Right kidney (tissue), 9 donors: ENCODE data around the gene CH25H.
"Not testable (repeated sequence)": the region's sequence is repeated elsewhere in the genome, so short reads cannot be mapped to it uniquely, and the experiment has no call there.

Experiments
- DNase-seq: peaks from one replicate; pipeline ENCODE4 v3.0.0-alpha.2; 2016
- long read RNA-seq, 8 donors: transcript quantifications; one replicate each; lab custom pipeline, GENCODE V29; 2026

CH25H gene
- long read RNA-seq, donor 1, partial matches to known transcripts: 0 of 1 reads
- long read RNA-seq, donor 1, other reads (novel, unspliced or antisense): 0 of 1 reads
- long read RNA-seq, donor 2: 0 reads
- long read RNA-seq, donor 3: 0 reads
- long read RNA-seq, donor 4, partial matches to known transcripts: 0 of 1 reads
- long read RNA-seq, donor 4, other reads (novel, unspliced or antisense): 0 of 1 reads
- long read RNA-seq, donor 5, partial matches to known transcripts: 0 of 1 reads
- long read RNA-seq, donor 5, other reads (novel, unspliced or antisense): 0 of 1 reads
- long read RNA-seq, donor 6: 0 reads
- long read RNA-seq, donor 7: 0 reads
- long read RNA-seq, donor 8: 0 reads

- peak; percentile 77 for DNase-seq
Observed at GRCh38 chr10:89207181-89207800, at the start of gene CH25H. CH25H (minus strand) TSS chr10:89207317; CDS start chr10:89207292, 25 bp downstream.

- no peak for DNase-seq
Observed at GRCh38 chr10:89256340-89256739, 49.2 kb upstream of the CH25H start.

GRCh38 chr10:89255793-89256192 is 48.7 kb upstream of the CH25H start:
- DNase-seq: no peak

- DNase-seq: not testable (repeated sequence)
Observed at GRCh38 chr10:89255091-89255579, 48.0 kb upstream of the CH25H start.

- DNase-seq: no peak
Observed at GRCh38 chr10:89252225-89252585, 45.1 kb upstream of the CH25H start.

GRCh38 chr10:89251409-89252224 is 44.5 kb upstream of the CH25H start, which contains the start of gene LIPA:
LIPA (minus strand) TSS chr10:89251775; CDS start chr10:89247648, 4,127 bp downstream.
- peak; percentile 86 for DNase-seq

GRCh38 chr10:89250865-89251408 is 43.8 kb upstream of the CH25H start:
- DNase-seq: no peak

GRCh38 chr10:89248990-89249389 is 41.9 kb upstream of the CH25H start:
- no peak for DNase-seq

GRCh38 chr10:89247623-89248022 is 40.5 kb upstream of the CH25H start:
- DNase-seq: not testable (repeated sequence)

GRCh38 chr10:89245802-89246201 is 38.7 kb upstream of the CH25H start:
- DNase-seq: no peak

- DNase-seq: no peak
Observed at GRCh38 chr10:89242840-89243568, 35.9 kb upstream of the CH25H start.

- DNase-seq: no peak
Observed at GRCh38 chr10:89242345-89242684, 35.2 kb upstream of the CH25H start.

- DNase-seq: no peak
Observed at GRCh38 chr10:89241486-89242344, 34.6 kb upstream of the CH25H start.

GRCh38 chr10:89241026-89241425 is 33.9 kb upstream of the CH25H start:
- no peak for DNase-seq

GRCh38 chr10:89240519-89240918 is 33.4 kb upstream of the CH25H start:
- DNase-seq: no peak

GRCh38 chr10:89238956-89239644 is 32.0 kb upstream of the CH25H start:
- DNase-seq: no peak

GRCh38 chr10:89237849-89238248 is 30.7 kb upstream of the CH25H start:
- DNase-seq: no peak

GRCh38 chr10:89236226-89236797 is 29.2 kb upstream of the CH25H start:
- no peak for DNase-seq

GRCh38 chr10:89235073-89235798 is 28.1 kb upstream of the CH25H start:
- no peak for DNase-seq
